H1 (cell line): ENCODE data around the gene TRIM29. TPM values are rescaled to one million over a fixed set of nuclear protein-coding genes. Genes with fewer than 3 reads are reported as not detected.

Source experiments
- CTCF ChIA-PET: fragments of 300-600 bp; sonication (Branson Sonifier 250); formaldehyde crosslinking; loops from one replicate; lab custom pipeline; 2021; ENCODE audit not compliant: partially characterized antibody; lab: Charles Lee
- POLR2A ChIA-PET: fragments of 300-600 bp; sonication (Branson Sonifier 250); formaldehyde crosslinking; loops from one replicate; lab custom pipeline; 2021; ENCODE audit warnings: inconsistent platforms; ENCODE audit not compliant: partially characterized antibody; lab: Charles Lee
- DNase-seq, 2 experiments: peaks; one replicate each; pipeline versions ENCODE4 v3.0.0 to v3.0.0-alpha.2; 2010 to 2022; ENCODE audit warnings: low spot score in 2 of 2, low read depth in 1 of 2, mixed read lengths in 1 of 2
- FAIRE-seq: peaks from 2 replicates; lab custom pipeline; 2011; peaks lifted over from hg19 to GRCh38; lab: Jason Lieb, UNC
- H2AFZ ChIP-seq: 2 replicates; pipeline ENCODE4 v1.8.1; 2012; ENCODE audit warnings: low read length, inconsistent platforms
- H2AK5ac ChIP-seq: 2 replicates; pipeline ENCODE4 v1.6.1; 2013; ENCODE audit warnings: low read depth, low read length
- H2BK120ac ChIP-seq: replicated peaks from 2 replicates; pipeline ENCODE3; 2013; ENCODE audit warnings: low read depth, low read length, inconsistent platforms
- H2BK12ac ChIP-seq: 2 replicates; pipeline ENCODE4 v1.6.1; 2013; ENCODE audit warnings: low read depth, low read length
- H2BK15ac ChIP-seq: 2 replicates; pipeline ENCODE4 v1.6.1; 2013; ENCODE audit warnings: low read length
- H2BK20ac ChIP-seq: 2 replicates; pipeline ENCODE4 v1.6.1; 2013; ENCODE audit warnings: low read length
- H2BK5ac ChIP-seq: 2 replicates; pipeline ENCODE4 v1.6.1; 2013; ENCODE audit warnings: low read depth, low read length
- H3K14ac ChIP-seq: 2 replicates; pipeline ENCODE4 v1.6.1; 2013; ENCODE audit warnings: inconsistent platforms; ENCODE audit not compliant: insufficient read length
- H3K18ac ChIP-seq: 2 replicates; pipeline ENCODE4 v1.6.1; 2013; ENCODE audit warnings: low read length; ENCODE audit errors: extremely low read depth
- H3K23ac ChIP-seq: 2 replicates; pipeline ENCODE4 v1.6.1; 2013; ENCODE audit warnings: inconsistent platforms; ENCODE audit not compliant: insufficient read length
- H3K23me2 ChIP-seq: 2 replicates; pipeline ENCODE4 v1.6.1; 2013; ENCODE audit warnings: low read depth, low read length
- H3K27ac ChIP-seq: 2 replicates; pipeline ENCODE4 v1.6.1; 2011; ENCODE audit warnings: low read depth, low read length, inconsistent platforms
- H3K27me3 ChIP-seq, 4 experiments: replicated peaks in 1 of 4; 1 replicate in 1 of 4; 2 replicates in 3 of 4; pipeline versions ENCODE4 v1.6.1 to v1.8.1; 2011 to 2013; ENCODE audit warnings: low read length in 3 of 4, mild to moderate bottlenecking in 3 of 4, inconsistent platforms in 2 of 4, mixed read lengths in 2 of 4, moderate library complexity in 1 of 4; ENCODE audit not compliant: control insufficient read depth in 3 of 4, insufficient read depth in 3 of 4; ENCODE audit errors: extremely low read depth in 1 of 4
- H3K36me3 ChIP-seq, 4 experiments: 2 replicates each; pipeline versions ENCODE4 v1.6.1 to v1.8.1; 2011 to 2013; ENCODE audit warnings: mild to moderate bottlenecking in 4 of 4, low read length in 3 of 4, moderate library complexity in 2 of 4, control low read depth in 1 of 4, inconsistent platforms in 1 of 4; ENCODE audit not compliant: insufficient read depth in 4 of 4, control insufficient read depth in 2 of 4
- H3K4ac ChIP-seq: replicated peaks from 2 replicates; pipeline ENCODE3; 2013; ENCODE audit warnings: low read length, low read depth, mixed read lengths, inconsistent platforms; ENCODE audit not compliant: insufficient read length
- H3K4me1 ChIP-seq, 4 experiments: replicated peaks in 1 of 4; 1 replicate in 1 of 4; 2 replicates in 3 of 4; pipeline versions ENCODE4 v1.6.1 to v1.8.1; 2011 to 2013; ENCODE audit warnings: low read length in 3 of 4, inconsistent platforms in 2 of 4, mixed read lengths in 1 of 4; ENCODE audit not compliant: insufficient read depth in 4 of 4, control insufficient read depth in 3 of 4
- H3K4me2 ChIP-seq, 2 experiments: 2 replicates each; pipeline versions ENCODE4 v1.6.1 to v1.8.1; 2011 to 2013; ENCODE audit warnings: low read depth in 2 of 2, low read length in 2 of 2, control low read depth in 1 of 2, inconsistent platforms in 1 of 2, mild to moderate bottlenecking in 1 of 2; ENCODE audit not compliant: insufficient read depth in 1 of 2
- H3K4me3 ChIP-seq, 4 experiments: fragments of 200-600, 300-600 bp in 1 of 4; sonication (generic), shearing (Covaris generic), sonication (Bioruptor Twin) in 1 of 4; 2 replicates each; pipeline versions ENCODE4 v1.5.1 to v1.8.1; 2011 to 2016; ENCODE audit warnings: low read length in 4 of 4, low read depth in 3 of 4, control low read depth in 2 of 4, inconsistent platforms in 2 of 4, mild to moderate bottlenecking in 2 of 4, mixed read lengths in 1 of 4, moderate library complexity in 1 of 4; ENCODE audit not compliant: insufficient read depth in 2 of 4; ENCODE audit errors: extremely low read depth in 1 of 4
- H3K56ac ChIP-seq: replicated peaks from 2 replicates; pipeline ENCODE3; 2013; ENCODE audit warnings: low read depth, mild to moderate bottlenecking, mixed read lengths, low read length, inconsistent platforms; ENCODE audit not compliant: insufficient read length
- H3K79me1 ChIP-seq: 2 replicates; pipeline ENCODE4 v1.6.1; 2013; ENCODE audit warnings: low read depth, low read length, control low read depth
- H3K79me2 ChIP-seq, 2 experiments: 2 replicates each; pipeline versions ENCODE4 v1.6.1 to v1.8.1; 2012 to 2013; ENCODE audit warnings: low read length in 2 of 2, mild to moderate bottlenecking in 2 of 2, inconsistent platforms in 1 of 2; ENCODE audit not compliant: insufficient read depth in 2 of 2, control insufficient read depth in 1 of 2
- H3K9ac ChIP-seq, 4 experiments: replicated peaks in 1 of 4; 1 replicate in 1 of 4; 2 replicates in 3 of 4; pipeline versions ENCODE4 v1.6.1 to v1.8.1; 2011 to 2013; ENCODE audit warnings: low read depth in 3 of 4, low read length in 3 of 4, control low read depth in 2 of 4, mild to moderate bottlenecking in 2 of 4, moderate library complexity in 2 of 4, inconsistent platforms in 1 of 4; ENCODE audit errors: extremely low read depth in 1 of 4
- H3K9me3 ChIP-seq, 2 experiments: 2 replicates each; pipeline versions ENCODE4 v1.6.1 to v1.8.1; 2012 to 2013; ENCODE audit warnings: mild to moderate bottlenecking in 2 of 2, moderate library complexity in 2 of 2, control low read depth in 1 of 2, inconsistent platforms in 1 of 2, low read depth in 1 of 2, low read length in 1 of 2, mixed read lengths in 1 of 2; ENCODE audit not compliant: insufficient read depth in 2 of 2
- H4K20me1 ChIP-seq, 2 experiments: replicated peaks in 1 of 2; 2 replicates each; pipeline versions ENCODE3 to v1.8.1; 2011 to 2013; ENCODE audit warnings: inconsistent platforms in 2 of 2, low read length in 2 of 2, mild to moderate bottlenecking in 1 of 2; ENCODE audit not compliant: insufficient read depth in 2 of 2, control insufficient read depth in 1 of 2
- H4K5ac ChIP-seq: 2 replicates; pipeline ENCODE4 v1.6.1; 2013; ENCODE audit warnings: low read length, low read depth, mixed read lengths, inconsistent platforms; ENCODE audit not compliant: insufficient read length
- H4K8ac ChIP-seq: 2 replicates; pipeline ENCODE4 v1.8.0; 2013; ENCODE audit warnings: mild to moderate bottlenecking, moderate library complexity, low read length, inconsistent platforms; ENCODE audit not compliant: insufficient read depth; ENCODE audit errors: extremely low read depth
- H4K91ac ChIP-seq: replicated peaks from 2 replicates; pipeline ENCODE3; 2013; ENCODE audit warnings: low read length, mixed read lengths, inconsistent platforms; ENCODE audit not compliant: insufficient read length
- ATF2 ChIP-seq: IDR thresholded peaks from 2 replicates; pipeline ENCODE4 v1.6.1; 2012; ENCODE audit warnings: low read length, inconsistent platforms
- CHD1 ChIP-seq: IDR thresholded peaks from 2 replicates; pipeline ENCODE4 v1.6.1; 2012; ENCODE audit warnings: low read depth, low read length, improper control_type of control experiment
- CREB1 ChIP-seq: IDR thresholded peaks from 2 replicates; pipeline ENCODE4 v1.6.1; 2012; ENCODE audit warnings: inconsistent platforms
- EZH2 ChIP-seq: fragments of 200-600 bp; sonication (generic); IDR thresholded peaks from 2 replicates; pipeline ENCODE4 v1.7.1; 2012; ENCODE audit warnings: low read depth, mild to moderate bottlenecking, moderate library complexity, low read length, inconsistent platforms; ENCODE audit not compliant: severe bottlenecking
- HDAC2 ChIP-seq, 2 experiments: fragments of 300-600 bp in 1 of 2; sonication (generic) in 1 of 2; IDR thresholded peaks; 2 replicates each; pipeline ENCODE4 v1.6.1; 2011 to 2012; ENCODE audit warnings: low read depth in 2 of 2, low read length in 2 of 2, mild to moderate bottlenecking in 2 of 2, moderate library complexity in 2 of 2, borderline replicate concordance in 1 of 2, inconsistent platforms in 1 of 2
- HDAC6 ChIP-seq: IDR thresholded peaks from one replicate; pipeline ENCODE4 v1.7.1; 2012; ENCODE audit warnings: low read depth, mild to moderate bottlenecking, inconsistent platforms, low read length, moderate library complexity
- KDM5A ChIP-seq: fragments of 200-600 bp; IDR thresholded peaks from 2 replicates; pipeline ENCODE4 v1.7.1; 2012; ENCODE audit warnings: mild to moderate bottlenecking, low read length, inconsistent platforms, mixed read lengths
- MAFK ChIP-seq: IDR thresholded peaks from 2 replicates; pipeline ENCODE4 v1.6.1; 2012; ENCODE audit warnings: low read depth, mild to moderate bottlenecking, improper control_type of control experiment, low read length
- NRF1 ChIP-seq: IDR thresholded peaks from 2 replicates; pipeline ENCODE4 v1.6.1; 2011; ENCODE audit warnings: mild to moderate bottlenecking, low read depth, low read length, improper control_type of control experiment
- RBBP5 ChIP-seq: IDR thresholded peaks from 2 replicates; pipeline ENCODE4 v1.7.1; 2012; ENCODE audit warnings: low read depth, mild to moderate bottlenecking, inconsistent platforms, low read length, moderate library complexity, borderline replicate concordance
- SIRT6 ChIP-seq: IDR thresholded peaks from one replicate; pipeline ENCODE4 v1.7.1; 2012; ENCODE audit warnings: low read length, inconsistent platforms
- SIX5 ChIP-seq: IDR thresholded peaks from 2 replicates; pipeline ENCODE4 v1.6.1; 2011; ENCODE audit warnings: mild to moderate bottlenecking, low read depth, low read length
- SP1 ChIP-seq: IDR thresholded peaks from 2 replicates; pipeline ENCODE4 v1.6.1; 2011; ENCODE audit warnings: low read depth, low read length
- WGBS, 2 experiments: shearing (Covaris generic) in 1 of 2; methylation state at CpG; one replicate each; pipeline versions ENCODE4 v1.1.6 to v1.1.7; 2013 to 2015; ENCODE audit warnings: low lambda C conversion rate in 2 of 2, mixed read lengths in 2 of 2, inconsistent platforms in 1 of 2, low coverage in 1 of 2, missing lambda C conversion rate in 1 of 2; ENCODE audit not compliant: insufficient replicate concordance in 2 of 2, insufficient coverage in 1 of 2, insufficient read length in 1 of 2; ENCODE audit errors: extremely low coverage in 1 of 2, missing lambda C conversion rate in 1 of 2; 5-methylcytosine and 5-hydroxymethylcytosine counted together
- polyA plus RNA-seq, 7 experiments: library from polyadenylated mRNA; depleted of rRNA in 3 of 7; stranded (reverse) in 5 of 7; unstranded in 2 of 7; fragments of >200 nt in 5 of 7; fragments of 200-250 nt in 2 of 7; gene quantifications; 1 replicate in 5 of 7; 2 replicates in 1 of 7; 4 replicates in 1 of 7; pipeline versions ENCODE4 v1.2.1 to v1.2.3, GENCODE V29; 2011 to 2013; ENCODE audit warnings: missing spikeins in 2 of 7, mixed read lengths in 2 of 7
- total RNA-seq: library from RNA; stranded (reverse); fragmentation: NEBNext Ultra II Directional; extraction: Animal tissue kit (Norgen Biotek cat#: 25700); gene quantifications from 2 replicates; pipeline ENCODE4 v1.2.1, GENCODE V29; 2021

TRIM29 gene
- total and polyA plus RNA-seq, 2 of the 8 experiments (the other 6 are each of a cell fraction or from before 2014, with no cell fraction given): 0.17 to 0.43 TPM

GRCh38 chr11:120073196-120073595, 64.7 kb downstream of the TRIM29 start:
- DNase-seq (no peak), FAIRE-seq (no peak)
- Histone ChIP-seq H4K91ac (no peak overlapping the region), H3K4ac (no peak overlapping the region), H3K4me3 (no peak overlapping the region), H3K23ac (no peak overlapping the region), H2BK15ac (no peak overlapping the region), H3K9ac (no peak overlapping the region), H3K79me2 (no peaks in the 10 kb centered on the region), H3K18ac (no peak overlapping the region), H2AFZ (no peak overlapping the region), H3K4me2 (no peak overlapping the region), H4K20me1 (no peaks in the 10 kb centered on the region), H3K9me3 (no peaks in the 10 kb centered on the region), H3K56ac (no peak overlapping the region), H3K36me3 (no peaks in the 10 kb centered on the region), H4K5ac (no peak overlapping the region), H4K8ac (no peak overlapping the region; the same call in 1 of the 2 replicates), H3K14ac (no peak overlapping the region), H3K27ac (no peak overlapping the region), H2AK5ac (no peak overlapping the region), H2BK120ac (no peak overlapping the region), H2BK12ac (no peak overlapping the region), H3K79me1 (no peaks in the 10 kb centered on the region), H2BK5ac (no peak overlapping the region), H3K23me2 (no peaks in the 10 kb centered on the region), H3K27me3 (no peaks in the 10 kb centered on the region), H2BK20ac (no peak overlapping the region), H3K4me1 (peaks cover 0 to 5% (median 0%) of the 10 kb centered on the region in 4 experiments; a peak in 2 of 7 replicates)
- POLR2A ChIA-PET: no interaction called here
- 93% methylated on average over 16 of the region's 16 CpGs; no CpG with 5 or more reads in 1 of the 2 experiments for WGBS, 2 experiments
- TF ChIP-seq SIX5: no peak
- no peak for TF ChIP-seq SIRT6
- TF ChIP-seq NRF1: no peak
- no peak for TF ChIP-seq CHD1
- TF ChIP-seq HDAC6: no peak
- TF ChIP-seq KDM5A: no peak
- TF ChIP-seq EZH2: no peak
- no peak for TF ChIP-seq RBBP5
- TF ChIP-seq CREB1: no peak
- TF ChIP-seq MAFK: no peak
- no peak for TF ChIP-seq SP1
- TF ChIP-seq HDAC2 (IDR thresholded peaks at IDR 0.05; ENCODE audit: borderline replicate concordance in 1 of 2, low read depth in 2 of 2, low read length in 2 of 2): no peak
- no peak for TF ChIP-seq ATF2
- CTCF ChIA-PET: no interaction called here
